HepG2 (cell line): Measurements from ENCODE around the gene ANKRD66.

Source experiments
- CCDC6 ChIP-seq: sonication (generic); formaldehyde crosslinking; IDR thresholded peaks from 2 replicates; pipeline ENCODE4 v1.8.1; 2022; ENCODE audit warnings: mild to moderate bottlenecking, missing genetic modification reagents, moderate library complexity
- FOXK1 ChIP-seq: sonication (generic); formaldehyde crosslinking; IDR thresholded peaks from 2 replicates; pipeline ENCODE4 v1.4.0; 2020; ENCODE audit warnings: low read depth, missing genetic modification reagents, borderline replicate concordance
- HES4 ChIP-seq: sonication (generic); formaldehyde crosslinking; IDR thresholded peaks from 2 replicates; pipeline ENCODE4 v1.9.0; 2021; ENCODE audit warnings: mild to moderate bottlenecking, missing genetic modification reagents, borderline replicate concordance
- HHEX ChIP-seq: IDR thresholded peaks from 2 replicates; pipeline ENCODE4 v1.6.1; 2016; ENCODE audit warnings: control low read depth
- KLF9 ChIP-seq: IDR thresholded peaks from 2 replicates; pipeline ENCODE4 v1.6.1; 2016; ENCODE audit warnings: low read depth
- NR1H2 ChIP-seq: sonication (generic); formaldehyde crosslinking; IDR thresholded peaks from 2 replicates; pipeline ENCODE4 v1.8.1; 2022; ENCODE audit warnings: low read depth, missing genetic modification reagents, borderline replicate concordance
- RAD21 ChIP-seq: fragments of 450-650 bp; formaldehyde crosslinking; IDR thresholded peaks from 2 replicates; pipeline ENCODE4 v1.5.0; 2020; ENCODE audit warnings: mild to moderate bottlenecking
- REST ChIP-seq, 2 experiments: IDR thresholded peaks; 2 replicates each; pipeline ENCODE4 v1.6.1; 2011 to 2012; ENCODE audit warnings: low read length in 2 of 2, borderline replicate concordance in 1 of 2, low read depth in 1 of 2, mild to moderate bottlenecking in 1 of 2, moderate library complexity in 1 of 2
- TEAD2 ChIP-seq: sonication (generic); formaldehyde crosslinking; IDR thresholded peaks from 2 replicates; pipeline ENCODE4 v1.9.0; 2021; ENCODE audit warnings: missing genetic modification reagents
- ZNF772 ChIP-seq: sonication (generic); formaldehyde crosslinking; IDR thresholded peaks from 2 replicates; pipeline ENCODE4 v1.5.0; 2020; ENCODE audit warnings: mild to moderate bottlenecking, missing genetic modification reagents

GRCh38 chr6:46789434-46790354 lies 43.0 kb downstream of the ANKRD66 start:
- TF ChIP-seq HHEX (CRISPR knock-in tag) (no peak), CCDC6 (no peak), KLF9 (CRISPR knock-in tag) (no peak), FOXK1 (CRISPR knock-in tag) (no peak), RAD21 (no peak), REST (IDR thresholded peaks at IDR 0.05; ENCODE audit: borderline replicate concordance in 1 of 2, low read depth in 1 of 2, low read length in 2 of 2) (no peak), ZNF772 (CRISPR knock-in tag) (no peak), NR1H2 (CRISPR knock-in tag) (no peak), HES4 (CRISPR knock-in tag) (no peak), TEAD2 (CRISPR knock-in tag) (no peak)
